PC-3 (cell line): ENCODE data around the gene CAPN8.

Experiments used
- EZH2 ChIP-seq: fragments of 300-600 bp; sonication (generic); IDR thresholded peaks from one replicate; pipeline ENCODE4 v1.6.1; 2017; ENCODE audit warnings: antibody characterized with exemption, mild to moderate bottlenecking, low read length; ENCODE audit not compliant: unreplicated experiment
- EZH2phosphoT487 ChIP-seq: fragments of 300-600 bp; sonication (generic); IDR thresholded peaks from 2 replicates; pipeline ENCODE4 v1.6.1; 2018; ENCODE audit warnings: mild to moderate bottlenecking, antibody characterized with exemption, low read length, borderline replicate concordance
- TF ChIP-seq, protein P1 (sequence below): fragments of 300-600 bp; sonication (generic); conservative IDR thresholded peaks from 2 replicates; pipeline ENCODE4 v1.5.1; 2017; ENCODE audit warnings: antibody characterized with exemption, low read depth, mild to moderate bottlenecking, low read length

DNA sequence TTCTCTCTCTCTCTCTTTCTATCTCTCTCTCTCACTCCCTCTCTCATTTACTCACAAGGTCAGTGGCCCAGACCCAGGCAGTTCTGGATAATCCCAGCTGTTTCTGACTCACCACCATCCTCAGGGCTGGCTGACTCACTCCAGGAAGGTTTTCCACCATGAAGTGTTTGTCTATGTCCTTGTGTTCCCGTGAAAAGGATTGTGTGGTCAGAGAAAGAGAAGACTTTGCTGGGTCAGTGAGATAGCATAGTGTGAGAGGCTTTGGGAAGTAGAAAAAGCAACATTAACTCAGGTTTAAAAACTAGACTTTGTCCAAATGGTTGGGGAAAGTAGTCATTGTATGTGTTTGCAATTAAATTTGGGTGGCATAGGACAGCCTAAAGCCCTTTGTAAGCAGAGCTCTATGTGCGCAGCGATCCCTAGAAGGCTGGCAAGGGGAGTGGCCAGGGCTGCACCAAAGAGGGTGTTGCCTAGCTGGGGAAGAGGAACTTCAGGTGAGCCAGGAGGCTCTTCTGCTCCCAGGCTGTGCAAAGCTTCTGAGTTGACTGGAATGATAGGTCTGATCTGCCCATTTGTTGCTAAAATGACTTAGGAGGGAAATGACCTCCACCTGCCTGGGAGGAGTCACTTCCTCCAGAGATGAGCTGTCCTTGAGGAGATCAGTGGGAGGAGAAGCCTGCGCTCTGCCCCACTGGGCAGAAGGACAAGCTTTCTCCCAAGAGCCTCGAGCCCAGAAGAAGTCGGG lies 41.9 kb upstream of the CAPN8 start:
- TF ChIP-seq, protein P1, sequence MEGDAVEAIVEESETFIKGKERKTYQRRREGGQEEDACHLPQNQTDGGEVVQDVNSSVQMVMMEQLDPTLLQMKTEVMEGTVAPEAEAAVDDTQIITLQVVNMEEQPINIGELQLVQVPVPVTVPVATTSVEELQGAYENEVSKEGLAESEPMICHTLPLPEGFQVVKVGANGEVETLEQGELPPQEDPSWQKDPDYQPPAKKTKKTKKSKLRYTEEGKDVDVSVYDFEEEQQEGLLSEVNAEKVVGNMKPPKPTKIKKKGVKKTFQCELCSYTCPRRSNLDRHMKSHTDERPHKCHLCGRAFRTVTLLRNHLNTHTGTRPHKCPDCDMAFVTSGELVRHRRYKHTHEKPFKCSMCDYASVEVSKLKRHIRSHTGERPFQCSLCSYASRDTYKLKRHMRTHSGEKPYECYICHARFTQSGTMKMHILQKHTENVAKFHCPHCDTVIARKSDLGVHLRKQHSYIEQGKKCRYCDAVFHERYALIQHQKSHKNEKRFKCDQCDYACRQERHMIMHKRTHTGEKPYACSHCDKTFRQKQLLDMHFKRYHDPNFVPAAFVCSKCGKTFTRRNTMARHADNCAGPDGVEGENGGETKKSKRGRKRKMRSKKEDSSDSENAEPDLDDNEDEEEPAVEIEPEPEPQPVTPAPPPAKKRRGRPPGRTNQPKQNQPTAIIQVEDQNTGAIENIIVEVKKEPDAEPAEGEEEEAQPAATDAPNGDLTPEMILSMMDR = no peak
- no peak for TF ChIP-seq EZH2
- TF ChIP-seq EZH2phosphoT487 = no peak
